Epithelial cell of prostate (primary cell): Measurements from ENCODE around the gene CCDC85C.

Experiments used
- DNase-seq: peaks from one replicate; pipeline ENCODE4 v3.0.0-alpha.2; 2011; ENCODE audit warnings: low read depth, low spot score
- H3K27ac ChIP-seq: fragments of 450-650 bp; 2 replicates; pipeline ENCODE4 v1.5.1; 2017; ENCODE audit warnings: mild to moderate bottlenecking

CCDC85C gene

DNA sequence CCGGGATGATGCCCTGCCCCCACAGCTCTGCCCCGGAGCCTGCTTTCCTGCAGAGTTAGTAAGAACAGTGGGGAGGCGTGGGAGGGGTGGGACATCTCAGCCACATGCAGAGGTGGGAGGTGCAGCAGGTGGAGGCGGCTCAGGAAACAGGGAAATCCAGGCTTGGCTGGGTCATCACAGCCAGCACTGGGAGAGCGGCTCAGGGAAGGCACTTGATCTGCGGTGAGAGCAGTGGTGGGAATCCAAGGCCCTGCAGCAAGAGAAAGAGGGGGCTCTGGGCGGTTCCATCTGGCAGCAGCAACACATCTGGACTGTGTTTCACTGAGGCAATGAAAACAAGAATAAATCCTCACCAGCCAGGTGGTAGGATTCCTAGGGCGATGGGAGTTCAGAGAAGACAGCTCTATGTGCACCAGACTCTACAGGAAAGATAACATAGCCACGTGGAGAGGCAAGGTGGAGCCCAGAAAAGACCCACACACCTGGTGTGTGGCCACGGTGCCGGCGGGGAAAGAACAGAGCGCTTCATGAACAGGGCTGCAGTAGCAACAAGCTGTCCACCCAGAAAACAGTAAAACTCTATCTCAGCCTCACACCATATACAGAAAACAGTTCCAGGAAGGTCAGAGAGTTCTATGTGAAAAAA, 57.6 kb downstream of the CCDC85C start:
- H3K27ac ChIP-seq, result no peak overlapping the region
- no peak for DNase-seq

DNA sequence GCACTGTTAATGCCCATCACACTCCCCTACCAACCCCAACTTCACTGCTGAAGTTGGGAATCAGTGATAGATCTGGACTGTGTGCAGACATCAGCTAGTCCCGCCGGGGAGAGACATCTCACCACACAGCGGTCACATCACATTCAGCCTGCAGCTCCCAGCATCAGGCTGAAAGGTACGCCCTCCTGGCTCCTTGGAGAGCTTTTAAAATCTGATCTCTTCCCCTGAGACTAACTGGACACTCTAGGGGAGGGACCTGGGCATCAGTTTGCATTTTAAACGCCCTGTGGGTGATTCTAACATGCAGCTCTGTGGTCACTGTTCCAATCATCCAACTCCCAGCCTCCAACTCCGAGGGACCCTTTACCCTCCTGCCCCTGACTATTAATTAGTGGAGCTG, 58.4 kb downstream of the CCDC85C start:
- no peak overlapping the region for H3K27ac ChIP-seq
- no peak for DNase-seq

DNA sequence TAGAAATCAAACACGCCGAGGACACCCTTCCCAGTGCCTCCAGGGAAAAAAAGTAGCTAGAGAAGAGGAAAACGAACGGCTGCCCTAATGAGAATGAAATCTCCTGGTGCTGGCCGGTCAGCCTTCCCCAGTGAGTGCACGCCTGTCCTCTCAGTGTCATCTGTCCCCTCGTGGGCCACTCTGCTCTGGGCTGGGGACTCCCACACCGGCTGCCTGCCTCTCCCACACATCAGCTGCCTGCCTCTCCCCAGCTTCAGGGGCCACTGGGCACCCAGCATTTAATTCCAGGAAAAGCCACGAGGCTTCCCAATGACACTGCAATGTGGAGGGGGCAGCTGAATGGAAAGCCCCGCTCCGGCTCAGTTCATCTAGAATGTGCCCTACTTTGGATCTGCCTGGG, 59.0 kb downstream of the CCDC85C start:
- no peak overlapping the region for H3K27ac ChIP-seq
- no peak for DNase-seq

DNA sequence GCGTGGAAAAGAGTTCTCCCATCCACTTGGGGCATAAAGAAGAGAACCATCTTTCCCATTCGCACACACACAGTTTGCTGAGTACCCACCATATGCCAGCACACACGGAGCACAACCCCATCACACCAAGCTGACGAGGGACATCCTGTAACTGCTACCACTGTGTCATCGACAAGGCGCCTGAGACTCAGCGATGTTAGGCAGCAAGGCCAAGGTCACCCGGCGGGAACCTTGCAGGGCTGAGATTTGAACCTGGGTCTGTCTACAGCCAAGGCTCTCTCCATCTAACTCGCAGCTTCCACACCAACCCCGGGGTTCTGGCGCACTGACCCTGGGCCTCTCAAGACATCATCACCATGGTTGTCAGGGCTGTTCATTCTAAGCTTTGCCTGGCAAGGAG, 60.0 kb downstream of the CCDC85C start:
- no peak overlapping the region for H3K27ac ChIP-seq
- DNase-seq, result no peak

DNA sequence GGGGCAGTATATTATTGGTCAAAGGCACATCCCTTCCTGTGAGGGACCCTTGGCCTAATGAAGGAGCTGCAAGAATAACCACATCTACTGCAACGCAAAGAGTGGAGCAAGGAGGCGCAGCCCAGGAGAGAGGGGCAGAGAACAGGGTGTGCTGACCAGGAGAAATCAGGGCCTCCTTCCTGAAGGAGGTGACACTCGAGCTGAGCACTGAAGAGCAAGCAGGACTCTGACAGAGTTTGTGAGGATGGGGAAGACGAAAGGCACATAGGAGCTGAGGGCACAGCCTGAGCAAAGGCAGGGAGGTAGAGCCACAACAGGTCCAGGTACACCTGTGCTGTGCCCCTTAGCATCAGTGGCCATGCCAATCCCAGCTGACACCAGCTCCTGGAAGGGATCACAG, 60.6 kb downstream of the CCDC85C start:
- no peak overlapping the region for H3K27ac ChIP-seq
- no peak for DNase-seq

DNA sequence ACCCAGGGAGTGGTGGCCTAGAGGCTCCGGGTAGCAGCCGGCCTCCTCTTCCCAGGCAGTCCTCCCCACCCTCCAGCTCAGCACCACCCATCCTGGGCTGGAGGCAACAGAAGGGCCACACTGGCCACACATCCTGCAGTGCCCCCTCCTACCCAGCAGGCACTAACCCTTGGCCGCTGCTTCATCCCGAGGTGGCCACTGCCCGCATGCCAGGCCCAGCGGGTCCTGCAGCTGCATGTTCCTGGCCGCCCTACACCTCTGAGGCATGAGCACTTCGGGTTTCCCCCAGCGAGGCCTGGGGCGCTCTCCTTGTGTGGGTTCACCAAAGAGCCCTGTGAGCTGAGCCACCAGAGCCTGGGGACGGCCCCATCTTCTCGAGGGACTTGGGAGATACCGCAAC, 61.4 kb downstream of the CCDC85C start:
- no peak for DNase-seq
- no peak overlapping the region for H3K27ac ChIP-seq

DNA sequence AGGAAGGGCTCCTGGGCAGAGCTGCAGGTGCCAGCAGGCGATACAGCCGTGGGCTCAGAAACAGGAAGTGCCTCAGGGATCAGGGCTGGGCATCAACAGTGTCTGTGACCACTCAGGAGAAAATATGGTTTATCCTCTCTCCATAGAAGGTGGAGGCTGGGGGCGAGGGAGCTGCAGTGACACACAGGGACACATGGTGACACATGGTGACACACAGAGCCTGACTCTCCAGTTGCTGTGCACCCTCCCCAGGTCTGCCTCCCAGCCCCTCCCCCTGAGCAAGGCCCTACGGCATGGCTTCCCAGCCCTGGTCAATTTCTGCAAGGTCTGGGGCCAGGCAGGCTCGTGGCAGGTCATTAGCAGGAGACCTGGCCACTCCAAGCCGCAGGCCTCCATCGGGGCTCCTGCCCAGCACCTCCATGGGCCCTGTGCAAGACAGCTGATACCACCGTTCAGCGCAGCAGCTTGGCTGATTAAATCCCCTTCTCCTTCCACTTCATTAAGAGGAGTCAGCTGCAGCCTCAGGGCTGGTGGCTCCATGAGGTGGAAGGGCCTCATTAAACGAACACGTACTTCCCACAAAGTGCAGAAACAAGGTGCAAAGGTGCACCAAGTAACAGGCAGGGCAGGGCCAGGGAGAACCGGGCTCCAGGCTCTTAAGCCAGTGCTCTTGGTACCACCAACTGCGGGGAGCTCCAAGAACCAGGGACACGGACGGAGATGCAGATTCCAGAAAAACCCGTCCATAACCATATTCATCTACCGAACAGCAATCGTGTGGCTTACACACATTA, 62.1 kb downstream of the CCDC85C start:
- DNase-seq, result no peak

DNA sequence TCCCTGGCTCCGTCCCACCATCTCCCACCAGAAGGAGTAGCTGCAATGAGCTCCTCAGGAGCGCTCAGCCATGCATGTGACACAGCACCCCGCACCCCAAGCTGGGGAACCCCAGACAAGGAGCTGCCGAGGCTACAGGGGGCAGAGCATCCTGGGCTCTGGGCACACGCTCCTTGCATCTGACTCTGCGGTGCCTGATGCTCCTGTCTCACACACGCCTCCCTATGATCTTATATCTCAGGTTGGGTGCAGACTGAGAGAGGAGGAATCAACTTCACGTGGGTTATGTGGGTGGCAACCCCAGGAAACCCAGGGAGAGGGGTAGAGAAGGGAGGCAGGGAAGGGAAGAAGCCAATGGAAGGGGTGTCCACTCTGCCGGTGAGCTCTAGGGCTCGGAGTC, 62.8 kb downstream of the CCDC85C start:
- DNase-seq, result no peak
- no peak overlapping the region for H3K27ac ChIP-seq

More for the DNA sequence above, 62.1 kb downstream of the CCDC85C start:
- no peak overlapping the region for H3K27ac ChIP-seq

DNA sequence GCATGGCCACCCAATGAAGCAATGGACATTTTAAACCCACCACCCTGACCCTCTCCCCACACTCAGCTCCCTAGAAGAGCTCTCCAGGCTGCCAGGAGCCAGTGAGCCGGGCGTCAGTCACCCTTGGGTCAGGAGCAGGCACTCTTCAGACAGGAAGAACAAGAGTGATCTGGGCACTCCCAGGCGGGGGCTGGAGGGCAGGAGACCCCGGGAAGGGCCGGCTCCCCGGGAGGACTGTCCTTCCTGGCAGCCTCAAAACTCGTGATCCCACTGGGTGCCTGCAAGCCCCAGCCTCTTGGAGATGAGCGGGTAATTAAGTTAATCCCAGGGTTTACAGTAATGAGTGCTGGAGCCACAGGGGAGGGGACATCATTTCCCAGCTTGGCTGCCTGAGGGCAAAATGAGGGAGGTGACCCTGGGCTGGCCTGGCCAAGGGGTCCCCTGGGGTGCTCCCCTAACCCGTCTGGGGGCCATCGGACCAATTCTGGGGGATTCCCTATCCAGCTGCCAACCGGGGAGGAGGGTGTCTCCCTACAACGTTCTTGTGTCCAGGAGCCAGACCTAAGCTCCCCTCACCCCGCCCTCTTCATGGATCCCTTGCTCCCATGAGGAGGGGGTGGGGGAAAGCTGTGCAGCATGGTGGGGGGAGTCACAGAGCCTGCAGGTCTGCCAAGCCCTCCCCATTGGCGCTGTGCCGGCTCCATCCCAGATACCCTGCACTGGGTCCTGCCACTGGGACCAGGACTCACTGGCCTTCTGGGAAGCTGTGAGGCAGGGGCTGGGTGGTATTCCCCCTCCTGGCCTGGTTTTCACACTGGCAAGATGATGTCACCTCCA, 63.6 kb downstream of the CCDC85C start:
- DNase-seq, result no peak
- no peak overlapping the region for H3K27ac ChIP-seq

DNA sequence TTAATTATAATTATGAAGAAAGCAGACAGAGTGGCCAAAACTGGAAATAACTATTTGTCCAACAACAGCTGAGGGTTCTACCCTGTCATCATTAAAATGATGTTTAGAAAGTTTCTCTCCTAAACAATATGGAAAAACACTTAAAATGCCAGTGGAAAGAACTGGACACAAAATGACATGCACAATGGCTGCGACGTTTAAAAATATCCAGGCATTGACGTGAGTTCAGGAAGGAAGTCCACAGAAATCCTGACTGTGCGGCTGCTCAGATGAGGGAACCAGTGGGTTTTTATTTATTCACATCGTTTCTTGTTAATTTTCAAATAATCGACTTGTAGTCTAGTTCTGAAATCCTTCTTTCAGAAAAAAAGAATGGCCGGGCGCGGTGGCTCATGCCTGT, 64.5 kb downstream of the CCDC85C start:
- H3K27ac ChIP-seq, result no peak overlapping the region
- no peak for DNase-seq

DNA sequence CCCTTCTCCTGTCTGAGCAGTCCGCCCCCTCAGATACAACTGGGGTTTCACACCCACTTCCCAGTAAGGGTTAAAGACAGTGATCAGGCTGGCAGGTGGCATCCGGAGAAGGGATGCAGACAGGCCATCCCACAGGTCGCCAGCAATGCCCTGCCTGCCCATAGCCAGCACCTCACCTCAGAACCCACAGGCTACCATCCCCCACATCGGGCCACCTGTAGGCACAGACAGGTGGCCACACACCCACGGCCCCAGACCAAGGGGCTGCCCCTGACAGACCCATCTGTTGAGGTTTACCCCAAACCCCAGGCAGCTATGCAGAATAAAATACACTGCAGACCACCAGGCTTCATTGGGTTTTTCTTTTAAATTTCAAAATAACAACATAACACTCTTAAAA, 65.3 kb downstream of the CCDC85C start:
- H3K27ac ChIP-seq, result no peak overlapping the region
- no peak for DNase-seq

DNA sequence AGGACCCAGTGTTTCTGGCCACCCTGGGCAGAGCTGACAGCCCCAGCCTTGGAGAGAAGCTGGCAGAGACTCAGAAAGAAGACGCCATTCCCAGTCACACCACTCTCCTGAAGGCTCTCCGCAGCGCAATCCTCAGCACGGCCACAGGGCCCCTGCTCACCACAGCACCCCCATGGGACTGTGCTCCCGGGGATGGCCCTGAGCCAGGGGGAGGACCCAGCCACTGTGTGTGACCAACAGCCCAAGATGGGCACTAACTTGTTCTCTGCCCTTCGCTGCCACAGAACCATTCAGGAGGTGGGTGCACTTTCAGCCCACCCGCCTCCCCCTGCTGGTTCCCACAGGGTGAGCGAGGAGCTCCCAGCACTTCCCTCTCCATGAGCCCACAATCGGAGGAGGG, 65.7 kb downstream of the CCDC85C start:
- no peak for DNase-seq
- H3K27ac ChIP-seq, result no peak overlapping the region

DNA sequence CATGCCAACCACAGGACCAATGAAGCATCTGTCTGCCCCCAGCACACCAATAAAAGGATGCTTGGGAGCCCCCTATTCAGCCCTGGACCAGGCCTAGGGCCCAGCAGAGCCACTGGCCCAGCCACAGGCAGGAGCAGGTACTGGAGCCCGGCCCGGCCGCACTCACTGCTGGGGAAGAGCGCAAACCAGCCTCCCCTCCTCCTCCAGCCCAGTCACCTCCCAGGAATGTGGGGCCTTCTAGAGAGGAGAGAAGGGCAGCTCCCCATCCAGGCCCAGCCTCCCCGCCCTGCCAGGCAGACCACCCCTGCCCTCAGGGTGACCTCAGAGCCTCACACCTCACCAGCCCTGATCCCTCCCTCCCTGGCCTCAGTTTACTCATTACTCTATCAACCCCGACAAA, 66.6 kb downstream of the CCDC85C start:
- no peak for DNase-seq
- no peak overlapping the region for H3K27ac ChIP-seq

DNA sequence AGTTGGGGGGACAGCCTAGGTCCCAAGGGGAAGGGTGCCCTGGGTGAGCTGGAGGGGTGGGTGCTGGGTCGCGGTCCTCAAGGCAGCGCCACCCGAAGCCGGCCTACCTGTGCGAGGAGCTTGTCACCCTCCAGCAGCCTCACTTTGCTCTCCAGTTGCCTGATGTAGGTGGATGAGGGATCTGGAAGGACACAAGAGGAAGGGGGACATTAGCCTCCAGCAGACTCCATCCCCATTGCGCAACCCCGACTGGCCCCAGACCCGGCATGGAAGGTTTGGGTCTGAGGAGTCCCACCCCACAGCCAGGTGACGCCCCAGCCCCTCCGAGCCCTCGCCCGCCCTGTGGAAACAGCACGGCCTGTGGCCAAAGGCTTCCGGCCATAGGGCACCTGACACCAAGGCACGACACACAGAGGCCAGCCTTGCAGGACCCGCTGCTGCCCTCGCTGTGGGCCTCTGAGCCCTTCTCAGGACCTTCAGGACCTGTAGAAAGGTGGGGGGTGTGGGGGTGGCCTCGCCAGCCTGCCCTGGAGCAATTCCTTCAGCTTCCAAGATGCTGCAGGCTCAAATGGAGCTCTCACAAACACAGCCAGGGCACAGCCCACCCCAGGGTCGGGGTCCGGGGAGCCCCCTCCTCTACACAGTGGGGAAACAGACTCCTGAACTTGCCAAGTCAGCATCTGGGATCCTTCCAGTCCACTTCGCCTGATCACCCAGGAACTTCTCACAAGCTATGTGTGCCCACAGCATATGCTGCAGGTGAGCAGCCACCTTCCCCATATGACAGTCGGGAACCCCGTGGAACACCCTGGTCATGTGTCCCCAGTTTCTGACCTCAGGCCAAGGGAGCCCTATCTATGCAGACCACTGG, 67.9 kb downstream of the CCDC85C start:
- DNase-seq, result no peak
- H3K27ac ChIP-seq, result no peak overlapping the region

DNA sequence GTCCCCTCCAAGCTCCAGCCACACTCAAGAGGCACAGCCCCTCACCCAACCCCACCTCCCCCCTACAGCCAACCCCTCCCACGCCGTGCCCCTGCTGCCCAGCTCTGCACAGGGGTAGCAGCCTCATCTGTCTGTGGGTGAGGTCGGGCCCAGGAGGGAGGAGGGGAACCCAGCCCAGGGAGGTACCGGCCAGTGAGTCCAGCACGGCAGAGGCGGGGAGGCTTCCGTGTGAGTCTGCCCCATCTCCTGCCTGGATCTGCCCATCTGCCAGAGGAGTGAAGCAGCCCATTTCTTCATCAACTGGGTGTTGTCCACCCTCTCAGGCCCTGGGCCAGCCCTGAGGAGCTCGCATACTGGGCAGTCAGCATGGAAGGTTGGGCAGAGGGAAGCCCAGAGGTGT, 68.6 kb downstream of the CCDC85C start:
- H3K27ac ChIP-seq, result no peak overlapping the region
- DNase-seq, result no peak

DNA sequence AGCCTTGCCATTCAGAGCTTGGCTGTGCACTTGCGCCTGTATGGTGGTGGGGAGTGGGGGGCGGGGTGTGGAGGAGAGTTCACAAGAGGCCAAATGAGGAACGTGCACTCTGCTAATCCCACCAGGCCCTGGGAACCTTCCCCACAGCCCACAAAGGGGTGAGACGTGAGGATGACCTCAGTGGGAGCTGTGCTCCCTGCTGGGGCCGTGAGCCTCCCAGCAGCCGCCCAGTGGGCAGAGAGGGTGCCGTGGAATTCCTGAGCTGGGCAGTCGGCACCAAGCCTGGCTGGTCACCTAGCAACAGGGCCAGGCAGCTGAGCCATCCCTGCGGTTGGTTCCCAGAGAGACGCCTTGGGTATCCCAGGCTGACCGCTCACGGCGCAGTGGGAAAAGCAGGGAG, 69.1 kb downstream of the CCDC85C start:
- H3K27ac ChIP-seq, result no peak overlapping the region
- no peak for DNase-seq

DNA sequence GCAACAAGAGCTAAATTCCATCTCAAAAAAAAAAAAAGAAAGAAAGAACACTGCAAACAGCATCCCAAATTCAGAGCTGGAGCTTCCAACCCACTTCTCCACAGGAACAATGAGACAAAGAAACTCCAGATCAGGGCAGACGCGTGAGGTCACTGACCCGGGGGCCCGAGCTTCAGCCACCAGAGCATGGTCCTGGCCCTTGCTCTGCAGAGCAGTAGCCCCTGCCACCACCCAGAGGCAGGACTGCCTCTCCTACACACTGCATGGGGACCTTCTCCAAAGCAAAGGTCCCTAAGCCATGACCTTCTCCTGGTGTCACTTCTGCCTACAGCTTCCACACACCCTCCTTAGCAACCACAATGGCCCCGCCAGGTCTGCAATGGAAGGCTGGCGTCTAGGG, 69.7 kb downstream of the CCDC85C start:
- DNase-seq, result no peak

DNA sequence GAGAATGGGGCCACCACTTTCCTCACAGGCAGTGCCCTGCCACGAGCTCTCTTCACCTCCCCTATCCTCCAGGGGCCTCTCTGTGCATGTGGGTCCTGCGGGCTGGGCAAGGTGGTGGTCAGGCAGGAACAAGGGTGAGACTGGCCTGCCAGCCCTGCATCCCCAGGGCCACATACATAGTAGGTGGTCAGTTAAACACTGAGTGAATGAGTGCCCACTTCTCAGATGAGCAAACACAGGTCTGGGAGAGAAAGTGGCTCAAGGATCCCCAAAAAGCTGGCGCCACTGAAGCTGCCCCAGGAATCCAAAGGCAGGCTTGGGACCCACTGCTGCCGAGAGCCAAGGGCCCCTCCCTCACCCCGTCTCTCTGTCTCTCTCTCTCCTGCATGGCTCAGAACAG, 71.7 kb downstream of the CCDC85C start:
- no peak overlapping the region for H3K27ac ChIP-seq
- no peak for DNase-seq

More for the DNA sequence above, 69.7 kb downstream of the CCDC85C start:
- no peak overlapping the region for H3K27ac ChIP-seq

DNA sequence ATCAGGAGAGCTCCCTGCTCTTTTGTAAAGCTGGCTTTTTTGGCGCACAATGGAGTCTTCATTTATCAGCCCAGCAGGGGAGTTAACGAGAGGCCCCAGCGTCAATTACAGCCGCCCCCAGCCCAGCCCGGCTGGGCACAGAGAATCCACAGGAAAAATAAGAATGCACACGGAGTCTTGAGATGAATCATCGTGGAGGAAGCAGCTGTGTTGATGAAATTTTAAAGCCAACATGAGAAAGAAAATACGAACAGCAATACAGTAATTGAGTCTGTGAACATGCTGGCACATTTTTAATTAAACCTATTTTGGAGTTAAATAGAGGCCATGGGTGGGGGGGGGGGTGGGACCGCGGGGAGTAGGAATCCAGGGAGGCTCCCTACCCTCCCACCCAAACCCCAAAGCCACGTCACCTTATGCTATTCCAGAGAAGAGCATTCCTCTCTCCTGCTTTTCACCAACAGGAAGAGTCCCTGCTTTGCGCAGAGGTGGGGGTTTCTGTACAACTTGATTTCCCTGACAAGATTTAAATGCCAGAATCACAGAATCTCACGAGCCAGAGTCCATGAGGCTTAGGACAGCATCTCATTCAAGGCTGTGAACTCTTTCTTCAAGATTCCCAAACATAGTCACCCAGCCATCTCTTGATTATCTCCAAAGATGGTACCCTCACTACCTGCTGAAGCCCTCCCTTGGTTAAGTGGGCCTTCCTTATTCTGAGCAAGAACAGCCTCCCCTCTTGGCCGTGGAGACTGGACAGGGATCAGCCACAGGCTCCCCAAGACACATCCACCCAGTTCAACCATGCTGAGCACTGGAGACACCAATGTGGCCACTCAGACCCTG, 72.5 kb downstream of the CCDC85C start:
- no peak for DNase-seq
- no peak overlapping the region for H3K27ac ChIP-seq
